ENCODE results near the gene EIF4G1.

- TF ChIP-seq CTCF (IDR thresholded peaks at IDR 0.05) = no peak
- TF ChIP-seq EZH2 (IDR thresholded peaks at IDR 0.05) = no peak
- TF ChIP-seq EZH2phosphoT487 (IDR thresholded peaks at IDR 0.05) = no peak
Measured at GRCh38 chr3:184306341-184306972, 7.9 kb upstream of the EIF4G1 start.

All from neural progenitor cell (in vitro differentiated cells).